Liver (tissue), 9 donors: ENCODE data around the gene CARD9. TPM values are rescaled to one million over a fixed set of nuclear protein-coding genes. Genes with fewer than 3 reads are reported as not detected.
"Not testable (repeated sequence)": the region's sequence is repeated elsewhere in the genome, so short reads cannot be mapped to it uniquely, and the experiment has no call there.

Source experiments
- DNase-seq: peaks from one replicate; pipeline ENCODE4 v3.0.0-alpha.2; 2017; ENCODE audit warnings: low spot score
- H3K27ac ChIP-seq, 2 donors: one replicate each; pipeline ENCODE4 v1.7.0; 2013; ENCODE audit warnings: inconsistent platforms in 2 of 2, low read length in 2 of 2, control low read depth in 1 of 2, low read depth in 1 of 2, mild to moderate bottlenecking in 1 of 2
- H3K27me3 ChIP-seq, 4 donors: one replicate each; pipeline versions ENCODE4 v1.6.1 to v1.7.0; 2013; ENCODE audit warnings: low read length in 3 of 4, inconsistent platforms in 1 of 4, mild to moderate bottlenecking in 1 of 4, moderate library complexity in 1 of 4; ENCODE audit not compliant: control insufficient read depth in 4 of 4, insufficient read depth in 4 of 4
- H3K36me3 ChIP-seq, 4 donors: one replicate each; pipeline versions ENCODE4 v1.6.1 to v1.7.0; 2013; ENCODE audit warnings: low read length in 3 of 4, mild to moderate bottlenecking in 3 of 4, low read depth in 1 of 4, moderate library complexity in 1 of 4; ENCODE audit not compliant: control insufficient read depth in 4 of 4, insufficient read depth in 3 of 4
- H3K4me1 ChIP-seq, 4 donors: one replicate each; pipeline versions ENCODE4 v1.6.1 to v1.7.0; 2013; ENCODE audit warnings: low read length in 3 of 4, mild to moderate bottlenecking in 3 of 4, moderate library complexity in 1 of 4; ENCODE audit not compliant: control insufficient read depth in 4 of 4, insufficient read depth in 4 of 4
- H3K4me3 ChIP-seq, 3 donors: one replicate each; pipeline versions ENCODE4 v1.6.1 to v1.7.0; 2013; ENCODE audit warnings: low read length in 3 of 3, control low read depth in 1 of 3, low read depth in 1 of 3, mild to moderate bottlenecking in 1 of 3
- H3K9ac ChIP-seq, 2 donors: one replicate each; pipeline ENCODE4 v1.7.0; 2013; ENCODE audit warnings: low read length in 2 of 2, mild to moderate bottlenecking in 2 of 2, moderate library complexity in 2 of 2, control low read depth in 1 of 2, low read depth in 1 of 2
- H3K9me3 ChIP-seq, 4 donors: one replicate each; pipeline versions ENCODE4 v1.6.1 to v1.7.0; 2013; ENCODE audit warnings: low read length in 3 of 4; ENCODE audit not compliant: control insufficient read depth in 4 of 4
- ATF3 ChIP-seq: IDR thresholded peaks from 2 replicates; pipeline ENCODE4 v1.6.1; 2016; ENCODE audit warnings: antibody characterized with exemption
- EGR1 ChIP-seq, 2 donors: IDR thresholded peaks; 2 replicates each; pipeline ENCODE4 v1.6.1; 2016 to 2018; ENCODE audit warnings: antibody characterized with exemption in 2 of 2, low read depth in 2 of 2
- FOXA1 ChIP-seq: IDR thresholded peaks from 2 replicates; pipeline ENCODE4 v1.6.1; 2016; ENCODE audit warnings: antibody characterized with exemption
- GABPA ChIP-seq, 2 donors: IDR thresholded peaks in 1 of 2; conservative IDR thresholded peaks in 1 of 2; 2 replicates each; pipeline ENCODE4 v1.6.1; 2016; ENCODE audit warnings: antibody characterized with exemption in 2 of 2, mild to moderate bottlenecking in 1 of 2, moderate library complexity in 1 of 2
- HNF4A ChIP-seq, 2 donors: conservative IDR thresholded peaks; 2 replicates each; pipeline ENCODE4 v1.6.1; 2016; ENCODE audit warnings: antibody characterized with exemption in 2 of 2, mild to moderate bottlenecking in 2 of 2
- HNF4G ChIP-seq: IDR thresholded peaks from 2 replicates; pipeline ENCODE4 v1.6.1; 2016; ENCODE audit warnings: antibody characterized with exemption
- JUND ChIP-seq, 2 donors: IDR thresholded peaks; 2 replicates each; pipeline ENCODE4 v1.6.1; 2016; ENCODE audit warnings: antibody characterized with exemption in 2 of 2
- NR2F2 ChIP-seq: IDR thresholded peaks from 2 replicates; pipeline ENCODE4 v1.6.1; 2016; ENCODE audit warnings: antibody characterized with exemption
- RAD21 ChIP-seq, 2 donors: IDR thresholded peaks; 2 replicates each; pipeline ENCODE4 v1.6.1; 2016; ENCODE audit warnings: antibody characterized with exemption in 2 of 2, mild to moderate bottlenecking in 2 of 2
- REST ChIP-seq: IDR thresholded peaks from 2 replicates; pipeline ENCODE4 v1.6.1; 2016; ENCODE audit warnings: antibody characterized with exemption, mild to moderate bottlenecking
- RXRA ChIP-seq, 2 donors: IDR thresholded peaks; 2 replicates each; pipeline ENCODE4 v1.6.1; 2017 to 2018; ENCODE audit warnings: antibody characterized with exemption in 2 of 2, mild to moderate bottlenecking in 1 of 2
- SP1 ChIP-seq: IDR thresholded peaks from 2 replicates; pipeline ENCODE4 v1.6.1; 2018; ENCODE audit warnings: antibody characterized with exemption, mild to moderate bottlenecking
- TAF1 ChIP-seq: conservative IDR thresholded peaks from 2 replicates; pipeline ENCODE4 v1.6.1; 2016; ENCODE audit warnings: antibody characterized with exemption, mild to moderate bottlenecking
- YY1 ChIP-seq: IDR thresholded peaks from 2 replicates; pipeline ENCODE4 v1.6.1; 2016; ENCODE audit warnings: antibody characterized with exemption, mild to moderate bottlenecking
- WGBS: extraction: QIAGEN DNeasy Blood & Tissue Kit; methylation state at CpG from one replicate; pipeline ENCODE4 v1.1.7; 2013; 5-methylcytosine and 5-hydroxymethylcytosine counted together
- polyA plus RNA-seq, 2 donors: library from polyadenylated mRNA; stranded (reverse) in 1 of 2; unstranded in 1 of 2; fragments of 200-250 nt in 1 of 2; fragments of >200 nt in 1 of 2; fragmentation: Nextera tagmentation in 1 of 2; extraction: Ambion mirVana in 1 of 2; gene quantifications; one replicate each; pipeline versions ENCODE4 v1.2.1 to v1.2.3, GENCODE V29; 2013 to 2015
- total RNA-seq, 2 donors: library from RNA; depleted of rRNA; stranded (reverse); fragments of >200 nt; gene quantifications; one replicate each; pipeline ENCODE4 v1.2.3, GENCODE V29; 2014
- TF ChIP-seq, protein P1 (sequence below): fragments of 150-350 bp; IDR thresholded peaks from 2 replicates; pipeline ENCODE4 v1.5.1; 2017; ENCODE audit warnings: improper control_type of control experiment, low read depth, low read length; ENCODE audit not compliant: missing input control
- TF ChIP-seq, protein P2 (sequence below): IDR thresholded peaks from 2 replicates; pipeline ENCODE4 v1.6.1; 2016; ENCODE audit warnings: antibody characterized with exemption
- TF ChIP-seq, protein P3 (sequence below): IDR thresholded peaks from 2 replicates; pipeline ENCODE4 v1.6.1; 2016; ENCODE audit warnings: antibody characterized with exemption
- donor health status: healthy.
- donor health status: healthy.
- donor health status: healthy.
- donor health status: healthy.
- donor health status: healthy.

The CARD9 gene
- total and polyA plus RNA-seq, 4 donors = 0.25 to 5.3 (median 2.2) TPM

GRCh38 chr9:136322756-136323330, 50.6 kb downstream of the CARD9 start:
- Histone ChIP-seq H3K4me1 (peaks cover 0 to 8% (median under 1%) of the 10 kb centered on the region in 4 donors), H3K27ac (no peak overlapping the region), H3K36me3 (no peaks in the 10 kb centered on the region), H3K4me3 (no peak overlapping the region), H3K9me3 (no peaks in the 10 kb centered on the region), H3K27me3 (no peaks in the 10 kb centered on the region), H3K9ac (no peak overlapping the region)
- 77% methylated on average over 23 of the region's 23 CpGs for WGBS
- TF ChIP-seq RXRA (IDR thresholded peaks at IDR 0.05) (no peak), GABPA (IDR thresholded peaks at IDR 0.05 in 1 of 2, conservative IDR thresholded peaks at IDR 0.05 in 1 of 2) (no peak), ATF3 (no peak), NR2F2 (no peak), FOXA1 (no peak), TAF1 (no peak), HNF4G (no peak), JUND (IDR thresholded peaks at IDR 0.05) (no peak), YY1 (no peak), SP1 (no peak)
- TF ChIP-seq, protein P1, sequence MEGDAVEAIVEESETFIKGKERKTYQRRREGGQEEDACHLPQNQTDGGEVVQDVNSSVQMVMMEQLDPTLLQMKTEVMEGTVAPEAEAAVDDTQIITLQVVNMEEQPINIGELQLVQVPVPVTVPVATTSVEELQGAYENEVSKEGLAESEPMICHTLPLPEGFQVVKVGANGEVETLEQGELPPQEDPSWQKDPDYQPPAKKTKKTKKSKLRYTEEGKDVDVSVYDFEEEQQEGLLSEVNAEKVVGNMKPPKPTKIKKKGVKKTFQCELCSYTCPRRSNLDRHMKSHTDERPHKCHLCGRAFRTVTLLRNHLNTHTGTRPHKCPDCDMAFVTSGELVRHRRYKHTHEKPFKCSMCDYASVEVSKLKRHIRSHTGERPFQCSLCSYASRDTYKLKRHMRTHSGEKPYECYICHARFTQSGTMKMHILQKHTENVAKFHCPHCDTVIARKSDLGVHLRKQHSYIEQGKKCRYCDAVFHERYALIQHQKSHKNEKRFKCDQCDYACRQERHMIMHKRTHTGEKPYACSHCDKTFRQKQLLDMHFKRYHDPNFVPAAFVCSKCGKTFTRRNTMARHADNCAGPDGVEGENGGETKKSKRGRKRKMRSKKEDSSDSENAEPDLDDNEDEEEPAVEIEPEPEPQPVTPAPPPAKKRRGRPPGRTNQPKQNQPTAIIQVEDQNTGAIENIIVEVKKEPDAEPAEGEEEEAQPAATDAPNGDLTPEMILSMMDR = no peak
- TF ChIP-seq, protein P2, sequence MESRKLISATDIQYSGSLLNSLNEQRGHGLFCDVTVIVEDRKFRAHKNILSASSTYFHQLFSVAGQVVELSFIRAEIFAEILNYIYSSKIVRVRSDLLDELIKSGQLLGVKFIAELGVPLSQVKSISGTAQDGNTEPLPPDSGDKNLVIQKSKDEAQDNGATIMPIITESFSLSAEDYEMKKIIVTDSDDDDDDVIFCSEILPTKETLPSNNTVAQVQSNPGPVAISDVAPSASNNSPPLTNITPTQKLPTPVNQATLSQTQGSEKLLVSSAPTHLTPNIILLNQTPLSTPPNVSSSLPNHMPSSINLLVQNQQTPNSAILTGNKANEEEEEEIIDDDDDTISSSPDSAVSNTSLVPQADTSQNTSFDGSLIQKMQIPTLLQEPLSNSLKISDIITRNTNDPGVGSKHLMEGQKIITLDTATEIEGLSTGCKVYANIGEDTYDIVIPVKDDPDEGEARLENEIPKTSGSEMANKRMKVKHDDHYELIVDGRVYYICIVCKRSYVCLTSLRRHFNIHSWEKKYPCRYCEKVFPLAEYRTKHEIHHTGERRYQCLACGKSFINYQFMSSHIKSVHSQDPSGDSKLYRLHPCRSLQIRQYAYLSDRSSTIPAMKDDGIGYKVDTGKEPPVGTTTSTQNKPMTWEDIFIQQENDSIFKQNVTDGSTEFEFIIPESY = no peak
- DNase-seq = no peak

DNA sequence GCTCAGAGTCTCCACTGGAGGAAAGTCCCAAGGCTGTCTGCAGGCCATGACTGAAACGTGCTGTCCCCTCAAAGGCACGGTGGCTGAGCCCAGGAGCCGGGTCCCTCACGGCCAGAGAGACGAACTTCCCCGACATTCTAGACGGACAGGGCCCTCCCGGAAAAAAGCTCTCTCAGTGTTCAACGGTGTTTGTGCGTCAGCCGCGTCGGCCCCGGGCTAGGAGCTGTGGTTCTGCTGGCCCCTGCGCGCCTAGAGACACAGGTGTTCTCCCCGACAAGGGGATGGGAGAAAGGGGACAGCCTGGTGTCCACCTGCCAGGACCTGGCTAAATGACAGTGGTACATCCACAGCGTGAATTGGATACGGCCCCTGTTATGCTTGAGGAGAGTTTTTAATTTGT, 51.9 kb downstream of the CARD9 start:
- TF ChIP-seq TAF1 (no peak), JUND (IDR thresholded peaks at IDR 0.05) (no peak), YY1 (no peak), REST (no peak), HNF4A (conservative IDR thresholded peaks at IDR 0.05) (no peak), SP1 (no peak), RAD21 (IDR thresholded peaks at IDR 0.05) (no peak), FOXA1 (no peak), EGR1 (IDR thresholded peaks at IDR 0.05; ENCODE audit: low read depth in 2 of 2) (no peak), RXRA (IDR thresholded peaks at IDR 0.05) (no peak)
- TF ChIP-seq, protein P2 = no peak
- TF ChIP-seq, protein P3, sequence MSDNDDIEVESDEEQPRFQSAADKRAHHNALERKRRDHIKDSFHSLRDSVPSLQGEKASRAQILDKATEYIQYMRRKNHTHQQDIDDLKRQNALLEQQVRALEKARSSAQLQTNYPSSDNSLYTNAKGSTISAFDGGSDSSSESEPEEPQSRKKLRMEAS = no peak
- Histone ChIP-seq H3K4me3 (no peak overlapping the region), H3K36me3 (no peaks in the 10 kb centered on the region), H3K9ac (no peak overlapping the region), H3K27me3 (no peaks in the 10 kb centered on the region), H3K9me3 (no peaks in the 10 kb centered on the region), H3K4me1 (peaks cover 0 to 2% (median 0%) of the 10 kb centered on the region in 4 donors), H3K27ac (no peak overlapping the region)
- DNase-seq = no peak
- WGBS = 88% methylated on average over 19 of the region's 19 CpGs

- H3K27me3 ChIP-seq, H3K4me3 ChIP-seq, H3K9me3 ChIP-seq, H3K36me3 ChIP-seq, H3K4me1 ChIP-seq, DNase-seq, H3K9ac ChIP-seq, H3K27ac ChIP-seq: not testable (repeated sequence)
These were observed 52.5 kb downstream of the CARD9 start for GRCh38 chr9:136320972-136321371.
